Measurements from ENCODE around the gene CPM.

DNA sequence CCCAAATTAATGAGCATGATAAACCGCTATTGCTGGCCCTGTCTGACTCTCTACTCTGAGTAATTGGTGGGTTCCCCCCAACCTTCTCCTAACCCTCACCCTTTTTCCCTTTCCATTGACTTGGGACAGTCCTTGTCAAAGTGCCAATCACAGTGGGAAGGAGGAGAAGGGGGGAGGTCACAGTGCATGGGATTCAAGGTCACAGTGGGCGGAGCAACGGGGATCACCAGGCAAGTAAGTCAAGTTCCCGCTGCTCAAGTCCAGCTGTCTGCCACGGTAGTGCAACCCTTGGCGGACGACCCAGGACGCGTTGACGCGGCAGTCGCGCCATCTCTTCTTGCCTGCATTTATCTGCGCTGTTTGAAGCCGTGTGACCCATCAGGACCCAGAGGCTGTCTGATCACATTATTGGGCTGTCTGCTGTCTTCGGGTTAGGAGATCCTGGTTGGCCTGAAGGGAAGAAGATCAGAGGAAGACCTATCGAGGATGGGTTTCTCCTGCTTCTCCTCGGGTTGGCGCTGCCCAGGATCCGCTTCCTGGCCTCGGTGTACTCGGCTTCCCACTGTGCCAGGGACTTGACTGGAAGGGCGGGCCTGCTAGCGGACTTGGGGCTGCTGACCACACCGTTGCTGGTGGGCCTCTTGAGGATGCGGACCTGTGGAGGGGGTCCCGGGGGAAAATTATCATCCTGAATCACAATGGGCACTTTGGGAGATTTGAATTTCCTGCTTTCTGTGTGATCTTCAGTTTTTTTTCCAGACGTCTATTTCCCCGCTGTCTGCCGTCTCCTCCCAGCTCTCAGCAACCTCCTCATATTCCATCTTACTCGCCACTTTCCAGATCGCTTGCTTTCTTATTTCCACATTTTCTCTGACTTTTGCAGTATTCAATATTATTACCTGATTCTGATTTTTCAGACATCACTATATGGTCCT, 128.0 kb downstream of the CPM start:
- TF ChIP-seq, protein P1, sequence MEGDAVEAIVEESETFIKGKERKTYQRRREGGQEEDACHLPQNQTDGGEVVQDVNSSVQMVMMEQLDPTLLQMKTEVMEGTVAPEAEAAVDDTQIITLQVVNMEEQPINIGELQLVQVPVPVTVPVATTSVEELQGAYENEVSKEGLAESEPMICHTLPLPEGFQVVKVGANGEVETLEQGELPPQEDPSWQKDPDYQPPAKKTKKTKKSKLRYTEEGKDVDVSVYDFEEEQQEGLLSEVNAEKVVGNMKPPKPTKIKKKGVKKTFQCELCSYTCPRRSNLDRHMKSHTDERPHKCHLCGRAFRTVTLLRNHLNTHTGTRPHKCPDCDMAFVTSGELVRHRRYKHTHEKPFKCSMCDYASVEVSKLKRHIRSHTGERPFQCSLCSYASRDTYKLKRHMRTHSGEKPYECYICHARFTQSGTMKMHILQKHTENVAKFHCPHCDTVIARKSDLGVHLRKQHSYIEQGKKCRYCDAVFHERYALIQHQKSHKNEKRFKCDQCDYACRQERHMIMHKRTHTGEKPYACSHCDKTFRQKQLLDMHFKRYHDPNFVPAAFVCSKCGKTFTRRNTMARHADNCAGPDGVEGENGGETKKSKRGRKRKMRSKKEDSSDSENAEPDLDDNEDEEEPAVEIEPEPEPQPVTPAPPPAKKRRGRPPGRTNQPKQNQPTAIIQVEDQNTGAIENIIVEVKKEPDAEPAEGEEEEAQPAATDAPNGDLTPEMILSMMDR (conservative IDR thresholded peaks at IDR 0.05): no peak
- no peak for TF ChIP-seq EZH2 (IDR thresholded peaks at IDR 0.05; ENCODE audit: low read depth)
